ENCODE measurements around the gene EPB41L4A.

EPB41L4A gene

DNA sequence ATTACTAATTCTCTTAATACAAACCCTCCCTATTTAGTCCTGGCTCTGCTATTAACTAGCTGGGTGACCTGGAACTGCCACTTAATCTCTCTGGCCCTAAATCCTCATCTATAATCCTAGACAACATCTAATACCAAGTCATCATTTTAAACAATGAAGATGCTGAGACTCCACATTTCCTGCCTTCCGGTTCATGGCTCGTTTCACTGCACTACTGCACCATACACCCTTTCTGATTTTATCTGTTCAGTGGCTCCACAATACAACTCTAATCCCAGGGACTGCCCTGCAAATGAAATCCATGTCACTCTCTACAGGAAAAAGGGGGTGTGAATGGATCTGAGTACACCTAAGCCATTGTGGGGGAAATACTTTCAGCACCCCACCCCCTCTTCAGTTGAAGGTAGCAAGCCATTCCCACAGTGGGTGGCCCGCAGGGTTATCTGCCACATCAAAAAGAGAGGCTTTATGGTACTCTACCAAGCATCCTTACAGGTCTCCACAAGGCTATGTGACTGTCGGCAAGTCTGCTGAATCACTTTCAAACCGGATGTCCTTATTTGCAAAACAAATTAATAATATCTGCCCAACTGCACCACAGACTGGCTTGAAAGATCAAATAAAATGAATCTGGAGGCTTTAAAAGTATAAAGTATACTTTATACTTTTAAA, 89.5 kb downstream of the EPB41L4A start:
- TF ChIP-seq GATA1 (IDR thresholded peaks at IDR 0.05; ENCODE audit: low read depth, low read length) (no peak), POLR2A (IDR thresholded peaks at IDR 0.05; ENCODE audit: low read length) (no peak)
- DNase-seq = no peak

DNA sequence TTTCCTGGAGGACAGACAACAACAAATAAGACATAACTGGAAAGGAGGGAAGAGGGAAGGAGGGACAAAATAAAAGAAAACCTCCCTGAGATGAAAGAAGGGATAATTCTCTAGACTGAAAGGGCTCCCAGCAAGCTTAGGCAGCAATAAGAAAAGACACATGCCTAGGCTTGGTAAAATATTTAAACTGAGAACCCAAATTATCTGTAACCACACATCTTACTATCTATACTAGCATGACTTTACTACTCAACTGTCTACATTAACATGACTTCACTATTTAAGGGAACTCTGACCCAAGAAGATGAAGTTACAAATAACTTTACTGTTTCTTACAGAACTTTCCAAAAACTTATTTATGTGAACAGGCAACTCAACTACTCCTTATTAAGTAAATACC, 95.9 kb downstream of the EPB41L4A start:
- DNase-seq = peak; percentile 34 to 56
- TF ChIP-seq GATA1 (IDR thresholded peaks at IDR 0.05; ENCODE audit: low read depth, low read length) (no peak), POLR2A (IDR thresholded peaks at IDR 0.05; ENCODE audit: low read length) (peak; percentile 21)

DNA sequence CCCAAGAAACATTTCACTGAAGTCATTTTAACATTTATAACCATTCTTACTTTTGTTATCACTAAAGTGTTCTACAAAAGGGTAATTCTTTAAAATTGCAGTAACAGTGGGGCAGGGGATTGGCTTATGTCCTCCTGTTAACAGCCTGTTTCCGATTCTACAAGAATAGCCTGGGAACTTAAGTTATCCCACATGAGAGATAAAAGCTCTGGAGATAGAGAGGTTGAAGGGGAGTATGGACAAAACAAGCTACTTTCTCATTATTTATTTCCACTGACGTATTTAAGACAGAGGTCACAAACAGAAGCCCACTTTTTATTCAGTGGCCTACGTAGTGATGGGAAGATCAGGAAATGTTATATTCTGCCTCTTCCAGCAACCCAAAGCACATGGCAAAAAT, 98.7 kb downstream of the EPB41L4A start:
- DNase-seq = no peak
- TF ChIP-seq GATA1 (IDR thresholded peaks at IDR 0.05; ENCODE audit: low read depth, low read length) = no peak
- no peak for TF ChIP-seq POLR2A (IDR thresholded peaks at IDR 0.05; ENCODE audit: low read length)

DNA sequence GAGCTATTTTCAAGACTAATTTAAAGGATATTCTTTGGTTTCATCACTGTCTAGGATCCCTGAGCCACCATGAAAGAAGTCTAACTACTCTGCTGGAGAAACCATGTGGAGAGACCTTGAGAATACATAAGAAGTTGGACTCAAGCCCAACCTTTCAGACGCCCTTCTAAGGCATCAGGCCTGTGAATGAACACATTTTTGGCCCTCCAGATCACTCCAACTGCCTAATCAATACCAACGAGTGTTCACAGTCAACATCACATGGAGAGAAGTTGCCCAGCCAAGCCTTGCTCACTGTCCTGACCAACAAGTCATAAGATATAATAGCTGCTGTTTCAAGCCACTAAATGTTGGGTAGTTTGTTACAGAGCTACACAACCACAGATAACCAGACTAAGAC, 100.7 kb downstream of the EPB41L4A start:
- TF ChIP-seq GATA1 (IDR thresholded peaks at IDR 0.05; ENCODE audit: low read depth, low read length) (no peak), POLR2A (IDR thresholded peaks at IDR 0.05; ENCODE audit: low read length) (no peak)
- no peak for DNase-seq

DNA sequence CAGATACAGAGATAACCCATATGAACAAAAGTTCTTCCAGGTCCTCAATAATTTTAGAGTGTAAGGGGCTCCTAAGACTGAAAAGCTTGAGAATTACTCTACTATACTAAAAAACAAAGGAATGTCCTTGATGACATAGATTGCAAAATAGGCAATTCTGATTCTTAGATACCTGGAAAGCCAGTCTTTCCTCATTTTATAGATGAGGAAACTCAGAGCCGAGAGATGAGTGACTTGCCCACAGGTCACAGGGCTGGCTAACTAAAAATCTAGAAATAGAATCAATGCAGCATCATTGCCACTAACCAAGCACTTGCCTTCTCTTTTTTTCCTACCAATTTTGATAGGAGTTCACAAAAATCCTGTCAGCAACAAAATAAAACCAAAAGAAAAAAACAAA, 101.2 kb downstream of the EPB41L4A start:
- no peak for DNase-seq
- TF ChIP-seq POLR2A (IDR thresholded peaks at IDR 0.05; ENCODE audit: low read length) (no peak), GATA1 (IDR thresholded peaks at IDR 0.05; ENCODE audit: low read depth, low read length) (no peak)

DNA sequence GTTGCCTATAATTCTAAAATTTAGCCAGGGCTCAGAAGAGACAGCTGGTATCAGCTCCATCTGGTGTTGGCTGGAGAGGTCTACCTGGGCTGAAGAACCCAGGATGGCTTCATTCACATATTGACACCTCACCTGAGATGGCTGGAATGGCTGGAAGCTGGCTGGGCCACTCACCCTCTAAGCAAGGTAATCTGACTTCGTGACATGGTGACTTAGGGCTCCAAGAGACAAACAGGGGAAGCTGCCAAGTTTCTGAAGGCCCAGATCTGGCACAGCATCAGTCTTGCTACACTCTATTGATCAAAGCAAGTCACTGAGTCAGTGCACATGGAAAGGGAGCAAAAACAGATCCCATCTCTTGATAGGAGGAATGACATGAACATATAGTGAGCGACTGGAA, 102.3 kb downstream of the EPB41L4A start:
- DNase-seq = no peak
- no peak for TF ChIP-seq GATA1 (IDR thresholded peaks at IDR 0.05; ENCODE audit: low read depth, low read length)
- no peak for TF ChIP-seq POLR2A (IDR thresholded peaks at IDR 0.05; ENCODE audit: low read length)

DNA sequence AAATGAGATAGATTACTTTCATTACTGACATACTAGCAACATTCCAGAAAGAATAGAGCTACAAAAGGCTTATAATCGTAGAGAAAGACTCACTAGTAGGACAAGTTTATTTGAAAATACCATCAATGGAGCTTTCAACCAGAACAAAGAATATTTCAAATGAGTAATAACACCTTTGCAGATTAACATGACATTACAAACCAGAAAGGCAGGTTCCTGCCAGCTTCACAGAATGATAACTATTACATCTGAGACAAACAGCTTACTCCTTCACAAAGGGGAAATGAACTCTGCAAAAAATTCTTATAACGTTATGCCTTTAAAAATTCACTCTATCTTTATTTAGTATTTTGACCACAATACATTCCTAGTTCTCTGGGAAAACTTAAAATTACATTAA, 103.1 kb downstream of the EPB41L4A start:
- DNase-seq = no peak
- TF ChIP-seq GATA1 (IDR thresholded peaks at IDR 0.05; ENCODE audit: low read depth, low read length) (no peak), POLR2A (IDR thresholded peaks at IDR 0.05; ENCODE audit: low read length) (no peak)

DNA sequence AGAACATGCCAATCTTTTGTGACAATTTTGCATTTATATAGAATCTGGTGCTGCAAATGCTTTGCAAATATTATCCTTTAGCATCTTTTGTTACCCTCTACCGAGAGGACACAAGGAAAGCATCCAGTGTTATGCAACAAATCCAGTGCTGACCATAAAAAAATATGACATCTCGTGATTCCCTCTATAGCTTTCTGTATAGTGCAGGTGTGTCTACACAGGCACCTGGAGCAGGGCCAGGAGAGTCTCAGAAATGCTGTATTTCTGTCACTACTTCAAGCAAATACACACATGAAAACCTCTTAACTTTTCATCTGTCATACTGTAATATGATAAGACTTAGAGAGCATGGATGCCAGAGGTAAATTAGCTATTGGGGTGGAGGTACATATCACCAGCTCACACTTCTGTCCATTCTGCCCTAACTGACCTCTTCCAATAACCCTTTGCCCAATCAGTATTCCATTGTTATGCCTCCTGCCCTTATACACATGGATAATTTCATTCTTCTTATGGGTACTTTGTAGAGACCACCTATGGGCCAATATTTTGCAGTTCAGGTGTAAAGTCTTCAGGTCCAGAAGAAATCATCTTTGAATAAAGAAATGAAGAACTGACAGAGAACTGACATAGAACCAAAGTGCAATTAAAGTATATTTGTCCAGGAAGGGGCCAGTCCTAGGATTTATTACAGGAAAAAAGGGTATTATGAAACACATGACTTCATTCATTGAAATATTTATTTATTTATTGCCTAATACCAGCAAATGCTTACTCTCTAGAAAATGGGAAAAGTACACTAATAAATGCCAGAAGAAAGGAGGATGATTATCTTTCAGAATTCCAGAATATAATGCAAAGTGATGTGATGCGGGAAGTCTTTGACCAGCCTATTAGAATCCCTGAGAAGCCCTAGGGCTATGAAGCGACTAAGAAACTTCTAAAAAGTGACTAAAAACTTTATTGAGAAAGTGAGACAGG, 106.5 kb downstream of the EPB41L4A start:
- no peak for TF ChIP-seq POLR2A (IDR thresholded peaks at IDR 0.05; ENCODE audit: low read length)
- TF ChIP-seq GATA1 (IDR thresholded peaks at IDR 0.05; ENCODE audit: low read depth, low read length) = no peak
- no peak for DNase-seq

DNA sequence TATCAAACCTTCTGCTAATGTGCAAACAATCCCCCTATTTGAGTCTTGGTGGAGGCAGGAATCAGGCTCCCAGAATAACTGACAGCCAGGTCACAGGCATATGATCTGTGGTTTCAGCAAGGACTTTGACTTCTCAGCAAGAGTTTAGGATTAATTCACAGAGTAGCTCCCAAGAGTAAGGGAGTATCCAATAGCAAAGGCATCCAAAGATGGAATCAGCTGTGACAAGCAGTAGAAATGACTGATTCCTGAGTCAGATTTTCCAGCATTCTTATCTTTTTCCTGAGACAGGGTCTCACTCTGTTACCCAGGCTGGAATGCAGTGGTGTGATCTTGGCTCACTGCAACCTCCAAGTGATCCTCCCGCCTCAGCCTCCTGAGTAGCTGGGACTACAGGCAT, 108.3 kb downstream of the EPB41L4A start:
- no peak for DNase-seq

DNA sequence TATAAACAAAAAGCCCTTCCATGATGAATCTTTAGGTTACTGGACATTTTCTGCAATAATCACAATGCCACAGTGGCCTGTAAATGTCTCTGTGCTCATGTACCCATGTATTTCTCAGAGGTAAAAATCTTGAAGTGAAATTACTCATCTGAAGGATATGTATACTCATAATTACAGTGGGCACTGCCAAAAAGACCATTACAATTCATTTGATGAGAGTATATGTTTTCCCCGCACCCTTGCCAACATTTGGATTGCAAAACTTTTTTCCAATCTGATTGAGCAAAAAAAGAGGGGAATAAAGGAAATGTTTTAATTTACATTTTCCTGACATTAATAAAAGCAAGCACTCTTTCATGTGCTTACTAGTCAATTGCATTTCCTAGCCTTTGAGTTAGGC, 110.5 kb downstream of the EPB41L4A start:
- TF ChIP-seq POLR2A (IDR thresholded peaks at IDR 0.05; ENCODE audit: low read length) (no peak), GATA1 (IDR thresholded peaks at IDR 0.05; ENCODE audit: low read depth, low read length) (no peak)
- DNase-seq = no peak

More for the DNA sequence above, 108.3 kb downstream of the EPB41L4A start:
- no peak for TF ChIP-seq POLR2A (IDR thresholded peaks at IDR 0.05; ENCODE audit: low read length)
- TF ChIP-seq GATA1 (IDR thresholded peaks at IDR 0.05; ENCODE audit: low read depth, low read length) = no peak

DNA sequence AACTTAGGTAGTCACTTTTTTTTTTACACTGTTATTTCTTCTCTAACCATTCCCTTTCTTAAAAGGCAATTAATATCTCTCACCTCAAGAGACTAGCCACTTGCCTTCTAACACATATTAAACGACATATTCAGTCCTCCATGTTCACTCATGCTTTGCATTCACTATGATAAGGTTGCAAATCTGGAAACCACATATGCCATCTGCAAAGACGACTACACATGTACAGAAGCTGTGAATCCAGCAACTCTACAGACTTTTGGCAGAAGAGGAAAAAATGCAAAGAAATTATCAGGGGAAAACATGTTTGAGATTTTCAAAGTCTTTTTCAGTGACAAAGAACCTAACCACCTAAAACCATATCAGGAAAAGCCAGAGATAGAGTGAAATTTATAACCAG, 112.1 kb downstream of the EPB41L4A start:
- no peak for TF ChIP-seq POLR2A (IDR thresholded peaks at IDR 0.05; ENCODE audit: low read length)
- no peak for TF ChIP-seq GATA1 (IDR thresholded peaks at IDR 0.05; ENCODE audit: low read depth, low read length)
- peak in 1 of 2 experiments; percentile 24 for DNase-seq

DNA sequence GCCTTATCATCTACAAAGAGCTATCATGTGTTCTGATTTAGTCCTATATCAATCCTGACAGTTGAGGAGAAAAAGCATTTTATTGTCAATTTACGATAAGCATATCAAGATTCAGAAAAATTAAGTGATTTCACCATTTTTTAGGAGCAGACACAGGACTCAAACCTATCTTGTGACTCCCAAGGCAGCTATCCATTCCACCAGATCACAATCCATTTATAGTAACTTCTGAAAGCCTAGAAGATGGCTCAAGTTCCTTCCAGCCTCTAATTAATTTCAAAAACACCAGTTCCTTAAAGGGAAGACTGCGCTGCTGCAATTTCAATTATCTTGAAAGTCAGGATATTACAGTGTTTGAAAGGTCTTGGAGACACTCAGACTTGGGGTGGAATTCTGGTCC, 114.3 kb downstream of the EPB41L4A start:
- TF ChIP-seq POLR2A (IDR thresholded peaks at IDR 0.05; ENCODE audit: low read length) (no peak), GATA1 (IDR thresholded peaks at IDR 0.05; ENCODE audit: low read depth, low read length) (no peak)
- no peak for DNase-seq

DNA sequence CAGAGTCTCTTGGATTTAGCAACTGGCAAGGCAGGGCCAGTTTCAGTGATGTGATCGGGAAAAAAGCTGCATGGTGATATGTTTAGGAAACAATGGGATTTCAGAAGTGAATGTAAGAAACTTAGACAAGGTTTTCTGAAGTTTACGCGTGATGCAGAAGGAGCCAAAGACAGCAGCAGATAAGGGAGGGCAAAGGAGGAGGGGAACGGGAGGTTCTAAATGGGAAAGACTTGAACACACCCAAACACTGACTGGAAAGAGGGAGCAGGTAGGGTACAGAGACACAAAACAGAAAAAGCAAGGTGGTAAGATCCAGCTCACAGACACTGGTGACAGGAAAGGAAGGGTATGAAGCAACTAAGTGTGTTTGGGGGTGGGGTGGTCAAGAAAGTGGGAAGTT, 115.4 kb downstream of the EPB41L4A start:
- no peak for DNase-seq
- TF ChIP-seq GATA1 (IDR thresholded peaks at IDR 0.05; ENCODE audit: low read depth, low read length) = no peak
- TF ChIP-seq POLR2A (IDR thresholded peaks at IDR 0.05; ENCODE audit: low read length) = no peak

DNA sequence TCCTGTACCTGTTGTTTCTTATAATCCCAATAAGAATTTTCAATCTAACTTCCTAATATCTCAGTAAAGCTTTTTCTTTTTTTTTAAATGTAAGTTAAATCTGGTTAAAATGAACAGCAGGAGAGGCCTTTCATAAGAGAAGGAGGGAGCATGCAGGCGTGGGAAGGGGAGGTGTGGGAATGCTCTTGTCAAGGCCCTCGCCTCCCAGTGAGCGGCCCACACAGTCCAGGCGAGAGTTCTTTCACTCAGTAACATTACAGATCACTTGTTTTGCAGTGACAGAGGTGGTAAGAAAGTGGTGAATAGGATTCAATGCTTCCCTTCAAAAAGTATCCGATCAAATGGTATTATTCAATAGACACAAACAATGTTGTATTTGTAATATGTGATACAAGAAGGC, 125.0 kb downstream of the EPB41L4A start:
- TF ChIP-seq GATA1 (IDR thresholded peaks at IDR 0.05; ENCODE audit: low read depth, low read length) (no peak), POLR2A (IDR thresholded peaks at IDR 0.05; ENCODE audit: low read length) (no peak)
- DNase-seq = no peak
